Cerebellar cortex (tissue), 1 donor: ENCODE data around the gene CATSPER3.
A peak's percentile ranks its signal among the peaks of the same experiment; 100 is the strongest.

ENCODE experiments used
- DNase-seq: peaks from one replicate; pipeline ENCODE4 v3.0.0-alpha.2; 2015; ENCODE audit warnings: low spot score

CATSPER3 gene

GRCh38 chr5:135010502-135011354 is 43.0 kb downstream of the CATSPER3 start:
- DNase-seq, result no peak

GRCh38 chr5:135011355-135012032 is 43.8 kb downstream of the CATSPER3 start:
- DNase-seq, result no peak

- no peak for DNase-seq
These were observed 44.4 kb downstream of the CATSPER3 start for GRCh38 chr5:135012033-135012588.

GRCh38 chr5:135012951-135013391 is 45.3 kb downstream of the CATSPER3 start:
- no peak for DNase-seq

GRCh38 chr5:135013445-135013844 is 45.7 kb downstream of the CATSPER3 start:
- no peak for DNase-seq

GRCh38 chr5:135013947-135014570 is 46.4 kb downstream of the CATSPER3 start:
- DNase-seq, result no peak

- no peak for DNase-seq
These were observed 48.2 kb downstream of the CATSPER3 start for GRCh38 chr5:135015942-135016341.

- DNase-seq, result peak; percentile 81
These were observed 49.2 kb downstream of the CATSPER3 start for GRCh38 chr5:135016861-135017290.

- DNase-seq, result no peak
These were observed 50.8 kb downstream of the CATSPER3 start for GRCh38 chr5:135018457-135018856.

- no peak for DNase-seq
These were observed 51.6 kb downstream of the CATSPER3 start for GRCh38 chr5:135019314-135019713.

- DNase-seq, result no peak
These were observed 52.6 kb downstream of the CATSPER3 start for GRCh38 chr5:135020111-135020895.

GRCh38 chr5:135024956-135025729 is 57.4 kb downstream of the CATSPER3 start:
- no peak for DNase-seq

- no peak for DNase-seq
These were observed 58.3 kb downstream of the CATSPER3 start for GRCh38 chr5:135025730-135026644.

GRCh38 chr5:135026645-135027265 is 59.0 kb downstream of the CATSPER3 start:
- no peak for DNase-seq

- no peak for DNase-seq
These were observed 59.6 kb downstream of the CATSPER3 start for GRCh38 chr5:135027266-135027696.

GRCh38 chr5:135027697-135028615 is 60.2 kb downstream of the CATSPER3 start:
- no peak for DNase-seq

GRCh38 chr5:135028791-135029476 is 61.2 kb downstream of the CATSPER3 start:
- no peak for DNase-seq
